ENCODE results near the gene CYP2S1. TPM values are rescaled to one million over a fixed set of nuclear protein-coding genes. Genes with fewer than 3 reads are reported as not detected.

Gene CYP2S1
- total RNA-seq, 1 donor from 2014 or later: 2.1 TPM

DNA sequence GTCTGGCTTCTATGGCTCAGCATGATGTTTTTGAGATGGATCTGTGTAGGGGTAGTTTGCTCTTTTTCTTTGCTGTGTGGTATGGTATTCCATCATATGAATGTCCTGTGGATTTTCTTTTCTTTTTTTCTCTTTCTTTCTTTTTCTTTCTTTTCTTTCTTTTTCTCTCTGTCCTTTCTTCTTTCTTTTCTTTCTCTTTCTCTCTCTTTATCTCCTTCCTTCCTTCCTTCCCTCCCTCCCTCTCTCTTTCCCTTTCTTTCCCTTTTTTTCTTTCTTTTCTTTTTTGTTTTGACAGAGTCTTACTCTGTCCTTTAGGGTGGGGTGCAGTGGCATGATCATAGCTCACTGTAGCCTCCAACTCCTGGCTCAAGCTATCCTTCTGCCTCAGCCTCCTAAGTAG, 62.2 kb downstream of the CYP2S1 start:
- intact Hi-C loops (cut with micrococcal nuclease): no loop called here

Other genes starting within 250 kb of the CYP2S1 start
- gene CYP2B6, start 201.9 kb upstream of the CYP2S1 start, total RNA-seq: not detected in 2 replicates
- gene CYP2A13, start 104.8 kb upstream of the CYP2S1 start, total RNA-seq: not detected in 2 replicates
- not detected in 2 replicates for gene CYP2F1, start 78.8 kb upstream of the CYP2S1 start, total RNA-seq
- gene AXL, start 26.0 kb downstream of the CYP2S1 start, total RNA-seq: 0.05 and 0.17 TPM in 2 replicates
- gene HNRNPUL1, start 71.2 kb downstream of the CYP2S1 start, total RNA-seq: 297 and 309 TPM in 2 replicates
- gene CCDC97, start 117.0 kb downstream of the CYP2S1 start, total RNA-seq: 62.2 and 65.1 TPM in 2 replicates
- gene TGFB1, start 160.7 kb downstream of the CYP2S1 start, total RNA-seq: 157 and 159 TPM in 2 replicates
- gene B9D2, start 170.9 kb downstream of the CYP2S1 start, total RNA-seq: 11.1 and 11.8 TPM in 2 replicates
- 3.8 and 4.9 TPM in 2 replicates for gene TMEM91, start 183.3 kb downstream of the CYP2S1 start, total RNA-seq
- gene EXOSC5, start 204.1 kb downstream of the CYP2S1 start, total RNA-seq: 31.3 and 37.6 TPM in 2 replicates
- gene BCKDHA, start 204.6 kb downstream of the CYP2S1 start, total RNA-seq: 13.8 and 18.2 TPM in 2 replicates
- 1.1 and 1.8 TPM in 2 replicates for gene B3GNT8, start 234.2 kb downstream of the CYP2S1 start, total RNA-seq
- gene DMAC2, start 246.7 kb downstream of the CYP2S1 start, total RNA-seq: 42.0 and 42.8 TPM in 2 replicates
- not detected in 2 replicates for gene ERICH4, start 249.9 kb downstream of the CYP2S1 start, total RNA-seq

All from T-helper 1 cell treated with Interleukin-12 subunit alpha and Interleukin-12 subunit beta and Interleukin-4 antibody, amounts not matched to agents 30 ng/mL and 1 ng/mL, for 36 hours (primary cell).